ENCODE results near the gene ARMCX2.

DNA sequence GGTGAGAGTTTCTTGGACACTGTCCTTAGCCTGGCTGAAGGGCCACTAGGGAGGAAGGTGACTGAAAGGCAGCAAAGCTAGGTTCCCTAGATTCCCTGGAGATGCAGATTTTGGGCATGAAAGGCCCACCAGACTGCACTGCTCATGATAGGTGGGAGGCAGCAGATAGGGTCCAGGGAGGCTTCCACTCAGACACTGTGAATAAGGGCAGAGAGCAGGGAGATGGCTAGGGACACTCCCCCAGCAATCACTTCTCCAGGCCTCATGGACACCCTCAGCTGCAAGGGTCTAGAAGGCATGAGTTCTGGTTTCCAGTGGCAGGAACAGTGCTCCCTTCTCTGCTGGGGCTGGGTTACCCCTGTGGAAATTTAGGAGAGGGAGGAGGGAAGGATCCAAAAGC, 20.1 kb downstream of the ARMCX2 start:
- TF ChIP-seq POLR2AphosphoS5 (IDR thresholded peaks at IDR 0.05; ENCODE audit: borderline replicate concordance, low read depth, low read length), result no peak
- TF ChIP-seq EZH2 (IDR thresholded peaks at IDR 0.05), result no peak
